GM10266 (cell line): Measurements from ENCODE around the gene INPP4A.
"Not testable (repeated sequence)": the region's sequence is repeated elsewhere in the genome, so short reads cannot be mapped to it uniquely, and the experiment has no call there.

Experiments
- DNase-seq: peaks from one replicate; pipeline ENCODE4 v3.0.0; 2012; ENCODE audit errors: extremely low spot score
- TF ChIP-seq, protein P1 (sequence below): IDR thresholded peaks from 2 replicates; pipeline ENCODE4 v1.5.1; 2012; ENCODE audit warnings: mild to moderate bottlenecking, low read depth; ENCODE audit not compliant: control insufficient read depth, insufficient read depth; ENCODE audit errors: missing control alignments

INPP4A gene

DNA sequence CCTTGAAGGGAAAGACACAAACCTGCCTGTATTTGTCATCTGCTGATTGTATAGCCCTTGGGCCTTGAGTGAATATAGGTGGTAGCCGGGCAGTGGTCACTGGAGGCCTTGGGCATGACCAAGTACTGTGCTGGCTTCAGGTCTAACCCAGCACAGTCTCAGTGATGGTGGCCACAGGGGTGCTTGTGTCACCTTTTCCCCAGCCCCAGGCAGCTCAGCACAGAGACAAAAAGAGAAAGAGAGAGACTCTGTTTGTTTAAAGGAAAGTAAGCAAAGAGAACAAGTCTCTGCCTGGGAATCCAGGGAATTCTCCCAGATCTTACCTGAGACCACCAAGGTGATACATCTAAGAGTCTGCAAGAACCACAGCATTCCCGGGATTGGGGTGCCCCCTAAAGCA lies 39.4 kb upstream of the INPP4A start:
- TF ChIP-seq, protein P1, sequence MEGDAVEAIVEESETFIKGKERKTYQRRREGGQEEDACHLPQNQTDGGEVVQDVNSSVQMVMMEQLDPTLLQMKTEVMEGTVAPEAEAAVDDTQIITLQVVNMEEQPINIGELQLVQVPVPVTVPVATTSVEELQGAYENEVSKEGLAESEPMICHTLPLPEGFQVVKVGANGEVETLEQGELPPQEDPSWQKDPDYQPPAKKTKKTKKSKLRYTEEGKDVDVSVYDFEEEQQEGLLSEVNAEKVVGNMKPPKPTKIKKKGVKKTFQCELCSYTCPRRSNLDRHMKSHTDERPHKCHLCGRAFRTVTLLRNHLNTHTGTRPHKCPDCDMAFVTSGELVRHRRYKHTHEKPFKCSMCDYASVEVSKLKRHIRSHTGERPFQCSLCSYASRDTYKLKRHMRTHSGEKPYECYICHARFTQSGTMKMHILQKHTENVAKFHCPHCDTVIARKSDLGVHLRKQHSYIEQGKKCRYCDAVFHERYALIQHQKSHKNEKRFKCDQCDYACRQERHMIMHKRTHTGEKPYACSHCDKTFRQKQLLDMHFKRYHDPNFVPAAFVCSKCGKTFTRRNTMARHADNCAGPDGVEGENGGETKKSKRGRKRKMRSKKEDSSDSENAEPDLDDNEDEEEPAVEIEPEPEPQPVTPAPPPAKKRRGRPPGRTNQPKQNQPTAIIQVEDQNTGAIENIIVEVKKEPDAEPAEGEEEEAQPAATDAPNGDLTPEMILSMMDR, result no peak
- DNase-seq, result no peak

DNA sequence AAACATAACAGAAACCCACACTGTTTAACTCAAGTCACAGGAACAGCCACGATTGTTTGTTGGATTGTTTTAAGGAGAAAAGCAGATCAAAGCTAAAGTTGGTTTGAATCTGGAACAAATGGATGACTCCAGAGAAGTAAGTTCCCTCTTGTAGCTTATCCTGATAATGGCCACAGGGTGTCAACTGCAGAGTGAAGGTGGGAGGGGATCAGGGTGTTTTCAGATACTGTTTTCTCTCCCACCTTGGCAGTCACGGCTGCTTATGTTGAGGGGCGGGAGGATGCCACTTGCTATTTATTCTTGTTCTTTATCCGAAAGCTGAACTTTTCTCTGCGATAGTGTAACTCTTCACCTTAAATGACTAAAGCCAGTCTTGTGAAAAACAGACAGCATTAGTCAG lies 36.5 kb upstream of the INPP4A start:
- TF ChIP-seq, protein P1, result no peak
- no peak for DNase-seq

DNA sequence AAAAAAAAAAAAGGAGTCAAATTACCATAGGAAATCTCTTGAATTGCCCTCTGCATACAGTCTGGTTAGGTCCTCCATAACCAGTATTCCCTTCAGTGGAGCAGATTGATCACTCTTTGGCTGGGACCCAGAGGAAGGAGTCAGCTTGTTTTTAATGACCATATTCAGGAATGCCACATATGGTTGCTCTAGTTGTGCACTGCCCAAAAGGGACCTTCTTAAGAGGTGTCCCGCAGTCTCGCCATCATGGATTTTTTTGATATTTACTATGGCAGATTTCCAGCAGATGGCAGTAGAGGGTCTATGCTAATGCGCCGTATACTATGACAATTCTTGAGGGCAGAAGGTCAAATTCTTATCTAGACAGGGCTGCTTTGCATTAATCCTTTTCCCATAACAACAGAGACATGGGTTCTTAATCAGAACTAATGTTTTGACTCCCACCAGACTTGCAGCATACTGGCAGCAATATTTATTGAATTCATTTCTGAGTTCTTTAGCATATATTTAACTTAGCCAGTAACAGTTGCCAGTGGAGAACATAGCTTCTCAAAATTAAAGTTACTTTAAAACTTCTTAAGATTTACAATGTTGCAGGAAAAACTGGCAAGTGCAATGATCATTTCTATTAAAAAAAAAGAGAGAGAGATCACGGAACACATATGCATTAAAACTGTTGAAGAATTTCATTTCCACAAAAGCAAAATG lies 31.8 kb upstream of the INPP4A start:
- peak; percentile 64 for DNase-seq
- TF ChIP-seq, protein P1, result peak; percentile 74

DNA sequence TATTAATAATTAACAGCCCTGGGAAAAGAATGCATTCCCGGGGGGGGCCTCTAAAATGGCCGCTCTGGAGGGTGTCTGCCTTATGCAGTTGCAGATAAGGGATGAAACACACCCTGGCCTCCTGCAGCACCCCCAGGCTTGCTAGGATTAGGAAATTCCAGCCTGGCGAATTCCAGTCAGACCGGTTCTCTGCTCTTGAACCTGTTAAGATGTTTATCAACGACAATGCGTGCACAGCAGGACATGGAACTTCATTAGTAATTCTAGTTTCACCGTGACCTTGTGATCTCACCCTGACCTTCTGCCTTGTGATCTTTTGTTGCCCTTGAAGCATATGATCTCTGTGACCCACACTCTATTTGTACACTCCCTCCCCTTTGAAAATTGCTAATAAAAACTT lies 30.4 kb upstream of the INPP4A start:
- DNase-seq, result not testable (repeated sequence)

DNA sequence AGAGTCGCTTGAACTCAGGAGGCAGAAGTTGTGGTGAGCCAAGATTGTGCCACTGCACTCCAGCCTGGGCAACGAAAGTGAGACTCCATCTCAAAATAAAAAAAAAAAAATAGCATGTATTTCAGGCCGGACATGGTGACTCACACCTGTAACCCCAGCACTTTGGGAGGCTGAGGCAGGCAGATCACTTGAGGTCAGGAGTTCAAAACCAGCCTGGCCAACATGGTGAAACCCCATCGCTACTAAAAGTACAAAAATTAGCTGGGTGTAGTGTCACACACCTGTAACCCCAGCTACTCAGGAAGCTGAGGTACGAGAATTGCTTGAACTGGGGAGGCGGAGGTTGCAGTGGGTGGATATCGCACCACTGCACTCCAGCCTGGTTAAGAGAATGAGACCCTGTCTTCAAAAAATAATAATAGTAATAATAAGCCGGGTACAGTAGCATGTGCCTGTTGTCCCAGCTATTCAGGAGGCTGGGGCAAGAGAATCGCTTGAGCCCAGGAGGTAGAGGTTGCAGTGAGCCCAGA lies 28.9 kb upstream of the INPP4A start:
- not testable (repeated sequence) for DNase-seq

DNA sequence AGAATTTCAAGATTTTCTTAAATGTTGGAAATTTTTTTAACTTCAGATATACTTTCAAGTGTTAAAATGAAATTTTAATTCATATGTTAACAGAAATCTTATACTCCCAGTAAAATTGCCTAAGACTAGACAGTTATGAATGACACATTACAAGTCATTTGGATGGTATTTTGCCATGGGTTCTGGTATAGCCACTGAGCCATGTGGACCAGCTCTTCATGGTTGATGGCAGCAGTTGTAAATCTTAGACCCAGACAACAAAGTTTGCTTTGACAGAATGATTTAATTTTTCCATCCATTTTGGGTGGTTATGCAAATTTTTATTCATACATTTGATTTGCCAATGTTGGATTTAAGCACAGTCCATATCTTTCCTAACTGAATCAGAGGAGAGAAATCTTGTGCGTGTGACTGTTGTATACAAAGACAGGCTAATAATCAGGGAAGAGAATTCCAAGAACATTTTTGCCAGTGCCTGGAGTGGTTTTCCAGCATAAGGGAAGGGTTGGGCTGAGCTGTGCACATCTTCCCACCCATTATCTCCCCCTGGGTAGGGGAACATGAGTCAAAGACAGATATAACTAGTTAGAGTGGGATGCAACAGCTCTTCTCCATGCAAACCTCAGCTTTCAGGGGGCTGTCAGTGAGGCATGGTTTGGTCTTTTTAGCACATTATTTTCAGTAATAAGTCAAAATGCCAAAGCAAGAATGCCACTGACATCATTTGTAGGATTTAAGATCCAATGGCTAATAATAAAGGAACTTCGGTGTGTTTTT lies 28.1 kb upstream of the INPP4A start:
- TF ChIP-seq, protein P1, result no peak
- no peak for DNase-seq

DNA sequence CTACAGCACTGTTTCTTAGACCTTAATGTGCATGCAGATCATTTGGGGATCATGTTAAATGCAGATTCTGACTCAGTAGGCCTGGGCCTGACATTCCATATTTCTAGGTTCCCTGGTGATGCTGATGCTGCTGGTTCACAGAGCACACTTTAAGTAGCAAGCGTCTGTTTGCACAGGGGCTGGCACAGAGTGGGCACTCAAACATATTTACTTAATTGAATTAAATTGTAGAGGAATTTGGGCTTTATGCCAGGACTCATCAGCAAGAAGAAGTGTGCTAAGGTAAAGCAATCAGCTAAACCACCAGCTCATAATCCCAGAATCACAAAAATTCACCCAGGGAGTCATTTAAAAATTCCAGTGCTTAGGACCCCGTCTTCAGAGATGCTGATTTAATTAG lies 25.1 kb upstream of the INPP4A start:
- TF ChIP-seq, protein P1, result no peak
- DNase-seq, result no peak

DNA sequence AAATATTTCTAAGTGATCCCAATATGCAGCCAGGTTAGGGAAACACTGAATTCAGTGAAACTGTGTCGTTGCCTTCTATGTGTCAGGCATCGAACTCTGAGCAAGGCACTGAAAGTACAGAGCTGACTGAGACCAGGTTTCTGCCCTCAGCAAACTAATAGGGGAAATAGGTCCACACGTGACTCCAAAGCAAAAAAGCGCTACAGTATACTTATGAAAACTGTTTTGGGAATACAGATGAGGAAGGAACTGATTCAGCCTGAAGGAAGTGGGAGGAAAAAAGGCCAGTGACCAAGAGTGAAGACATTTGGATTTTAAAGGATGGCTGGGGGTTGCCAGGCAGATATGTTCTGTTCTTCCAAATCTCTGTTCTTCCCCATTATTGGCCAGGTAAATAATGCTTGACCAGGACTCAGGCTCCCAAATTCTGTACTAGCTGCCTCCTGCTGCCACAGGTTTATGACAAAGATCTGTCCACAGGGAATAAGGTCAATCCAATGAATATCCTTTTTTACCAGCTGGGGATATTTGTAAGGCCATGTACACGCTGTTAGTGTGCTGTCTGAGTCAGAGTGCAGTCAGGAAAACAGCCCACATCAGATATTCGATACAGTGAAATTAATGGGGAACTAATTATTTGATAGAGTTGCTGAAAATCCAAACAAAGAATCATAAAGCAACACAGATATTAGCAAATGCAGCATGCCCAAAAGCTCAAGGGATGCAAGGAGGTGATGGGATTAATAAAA lies 24.5 kb upstream of the INPP4A start:
- DNase-seq, result no peak
- TF ChIP-seq, protein P1, result no peak
